Activated T-cell treated with anti-CD3 and anti-CD28 coated beads for 24 hours (primary cell): ENCODE results near the gene DHRS4L2.
"Not testable (repeated sequence)": the region's sequence is repeated elsewhere in the genome, so short reads cannot be mapped to it uniquely, and the experiment has no call there.

ENCODE experiments used
- DNase-seq: peaks from one replicate; pipeline ENCODE4 v3.0.0-alpha.2; 2020; ENCODE audit warnings: low read depth

DHRS4L2 gene

DNA sequence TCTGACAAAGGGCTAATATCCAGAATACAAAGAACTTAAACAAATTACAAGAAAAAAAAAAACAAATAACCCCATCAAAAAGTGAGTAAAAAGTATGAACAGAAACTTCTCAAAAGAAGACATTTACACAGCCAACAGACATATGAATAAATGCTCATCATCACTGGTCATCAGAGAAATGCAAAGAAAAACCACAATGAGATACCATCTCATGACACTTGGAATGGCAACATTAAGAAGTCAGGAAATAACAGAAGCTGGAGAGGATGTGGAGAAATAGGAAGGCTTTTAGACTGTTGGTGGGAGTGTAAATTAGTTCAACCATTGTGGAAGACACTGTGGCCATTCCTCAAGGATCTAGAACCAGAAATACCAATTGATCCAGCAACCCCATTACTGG is 30.2 kb downstream of the DHRS4L2 start:
- not testable (repeated sequence) for DNase-seq

DNA sequence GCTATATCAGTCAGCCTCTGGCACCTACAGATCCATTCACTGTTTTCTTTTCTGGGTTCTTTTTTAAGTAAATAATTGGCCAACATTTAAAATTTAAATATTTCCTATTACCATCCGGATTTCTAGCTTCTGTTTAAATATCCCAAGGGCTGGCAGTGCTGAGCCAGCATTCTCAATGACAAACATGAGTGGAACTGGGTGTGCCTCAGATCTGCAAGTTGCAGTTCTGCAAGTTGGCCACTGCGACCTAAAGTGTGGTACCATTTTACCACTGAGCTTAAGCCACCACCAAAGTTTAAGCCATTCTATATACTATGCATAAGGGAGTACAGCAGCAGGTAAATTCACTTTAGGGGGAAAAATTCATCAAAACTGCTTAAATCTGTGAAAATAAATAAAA is 31.2 kb downstream of the DHRS4L2 start:
- not testable (repeated sequence) for DNase-seq

DNA sequence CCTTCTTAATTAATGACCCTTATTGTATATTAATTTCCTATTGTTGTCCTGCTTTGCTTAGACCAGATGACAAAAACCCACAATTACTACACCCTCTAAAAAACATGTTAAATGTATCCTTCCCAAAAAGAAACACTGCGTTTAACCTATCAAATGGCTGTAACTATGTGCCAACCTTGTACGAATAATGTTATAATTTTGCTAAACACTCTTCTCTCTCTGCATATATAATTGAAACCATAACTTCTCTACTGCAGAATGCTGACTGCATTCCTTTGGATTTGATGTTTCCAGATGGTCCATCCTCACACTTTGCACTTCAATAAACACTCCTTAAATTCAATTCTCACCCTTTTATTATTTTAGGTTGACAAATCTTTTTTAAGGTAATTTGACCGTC is 31.8 kb downstream of the DHRS4L2 start:
- not testable (repeated sequence) for DNase-seq

DNA sequence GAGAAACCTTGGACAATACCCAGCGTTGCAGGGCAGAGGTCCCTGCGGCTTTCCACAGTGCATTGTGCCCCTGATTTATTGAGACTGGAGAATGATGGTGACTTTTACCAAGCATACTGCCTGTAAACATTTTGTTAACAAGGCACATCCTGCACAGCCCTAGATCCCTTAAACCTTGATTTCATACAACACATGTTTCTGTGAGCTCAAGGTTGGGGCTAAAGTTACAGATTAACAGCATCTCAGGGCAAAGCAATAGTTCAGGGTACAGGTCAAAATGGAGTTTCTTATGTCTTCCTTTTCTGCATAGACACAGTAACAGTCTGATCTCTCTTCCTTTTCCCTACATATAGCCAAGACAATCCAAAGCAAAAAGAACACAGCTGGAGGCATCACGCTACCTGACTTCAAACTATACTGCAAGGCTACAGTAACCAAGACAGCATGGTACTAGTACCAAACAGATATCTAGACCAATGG is 36.2 kb downstream of the DHRS4L2 start:
- not testable (repeated sequence) for DNase-seq

DNA sequence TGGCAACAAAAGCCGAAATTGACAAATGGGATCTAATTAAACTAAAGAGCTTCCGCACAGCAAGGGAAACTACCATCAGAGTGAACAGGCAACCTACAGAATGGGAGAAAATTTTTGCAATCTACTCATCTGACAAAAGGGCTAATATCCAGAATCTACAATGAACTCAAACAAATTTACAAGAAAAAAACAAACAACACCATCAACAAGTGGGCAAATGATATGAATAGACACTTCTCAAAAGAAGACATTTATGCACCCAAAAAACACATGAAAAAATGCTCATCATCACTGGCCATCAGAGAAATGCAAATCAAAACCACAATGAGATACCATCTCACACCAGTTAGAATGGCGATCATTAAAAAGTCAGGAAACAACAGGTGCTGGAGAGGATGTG is 41.0 kb downstream of the DHRS4L2 start:
- not testable (repeated sequence) for DNase-seq

DNA sequence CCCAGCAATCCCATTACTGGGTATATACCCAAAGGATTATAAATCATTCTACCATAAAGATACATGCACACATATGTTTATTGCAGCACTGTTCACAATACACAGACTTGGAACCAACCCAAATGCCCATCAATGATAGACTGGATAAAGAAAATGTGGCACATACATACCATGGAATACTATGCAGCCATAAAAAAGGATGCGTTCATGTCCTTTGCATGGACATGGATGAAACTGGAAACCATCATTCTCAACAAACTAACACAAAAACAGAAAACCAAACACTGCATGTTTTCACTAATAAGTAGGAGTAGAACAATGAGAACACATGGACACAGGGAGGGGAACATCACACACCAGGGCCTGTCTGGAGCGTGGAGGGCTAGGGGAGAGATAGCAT is 42.6 kb downstream of the DHRS4L2 start:
- DNase-seq, result not testable (repeated sequence)

DNA sequence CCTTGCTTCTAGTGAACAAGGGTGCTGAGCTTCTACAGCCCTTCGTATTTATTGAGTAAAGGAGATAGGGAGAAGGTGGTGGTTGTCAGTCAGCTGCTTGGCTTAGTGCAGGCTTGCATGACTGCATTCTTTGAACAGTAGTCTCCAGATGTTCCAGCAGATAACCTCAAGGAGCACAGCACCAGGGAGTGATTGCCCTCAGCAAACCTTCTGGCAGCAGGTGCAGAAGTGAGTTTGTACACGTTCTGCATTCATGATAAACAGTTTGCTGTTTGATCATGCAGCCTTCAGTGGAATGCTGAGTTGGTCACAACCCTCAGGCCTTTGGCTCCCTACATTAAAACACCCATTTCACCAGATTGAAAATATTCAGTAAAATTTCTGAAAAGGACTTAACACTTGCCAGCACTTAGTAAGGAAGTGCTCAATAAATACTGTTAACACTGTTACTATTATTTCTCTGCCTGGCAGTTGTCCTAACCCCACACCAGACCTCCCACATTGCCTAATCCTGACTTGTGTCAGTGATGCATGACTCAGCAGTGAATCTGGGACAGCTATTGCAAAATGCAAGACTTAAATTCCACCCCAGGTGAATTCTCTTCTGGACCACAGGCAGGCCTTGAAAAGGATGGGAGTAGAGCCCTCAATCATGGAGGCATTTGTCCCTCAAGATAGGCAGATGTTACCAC is 44.1 kb downstream of the DHRS4L2 start:
- DNase-seq, result no peak

DNA sequence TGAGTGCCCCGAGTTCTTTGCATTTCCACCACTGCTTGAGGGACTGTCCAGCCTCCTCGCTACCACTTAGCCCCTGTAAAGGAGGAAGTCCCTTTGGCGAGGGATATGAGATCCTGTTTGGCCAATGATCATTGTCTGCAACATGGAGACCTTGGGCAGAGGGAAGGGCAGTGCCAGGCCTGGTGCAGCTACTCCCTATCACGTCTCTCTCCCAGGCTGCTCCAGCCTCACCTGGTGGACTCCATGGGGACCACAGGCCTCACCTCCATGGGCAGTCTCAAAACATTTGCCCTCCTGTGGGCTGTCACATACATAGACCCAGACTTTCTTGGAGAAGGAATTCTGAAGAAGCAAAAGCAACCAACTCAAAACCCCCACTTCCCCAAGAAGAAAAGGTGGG is 47.0 kb downstream of the DHRS4L2 start:
- DNase-seq, result not testable (repeated sequence)

DNA sequence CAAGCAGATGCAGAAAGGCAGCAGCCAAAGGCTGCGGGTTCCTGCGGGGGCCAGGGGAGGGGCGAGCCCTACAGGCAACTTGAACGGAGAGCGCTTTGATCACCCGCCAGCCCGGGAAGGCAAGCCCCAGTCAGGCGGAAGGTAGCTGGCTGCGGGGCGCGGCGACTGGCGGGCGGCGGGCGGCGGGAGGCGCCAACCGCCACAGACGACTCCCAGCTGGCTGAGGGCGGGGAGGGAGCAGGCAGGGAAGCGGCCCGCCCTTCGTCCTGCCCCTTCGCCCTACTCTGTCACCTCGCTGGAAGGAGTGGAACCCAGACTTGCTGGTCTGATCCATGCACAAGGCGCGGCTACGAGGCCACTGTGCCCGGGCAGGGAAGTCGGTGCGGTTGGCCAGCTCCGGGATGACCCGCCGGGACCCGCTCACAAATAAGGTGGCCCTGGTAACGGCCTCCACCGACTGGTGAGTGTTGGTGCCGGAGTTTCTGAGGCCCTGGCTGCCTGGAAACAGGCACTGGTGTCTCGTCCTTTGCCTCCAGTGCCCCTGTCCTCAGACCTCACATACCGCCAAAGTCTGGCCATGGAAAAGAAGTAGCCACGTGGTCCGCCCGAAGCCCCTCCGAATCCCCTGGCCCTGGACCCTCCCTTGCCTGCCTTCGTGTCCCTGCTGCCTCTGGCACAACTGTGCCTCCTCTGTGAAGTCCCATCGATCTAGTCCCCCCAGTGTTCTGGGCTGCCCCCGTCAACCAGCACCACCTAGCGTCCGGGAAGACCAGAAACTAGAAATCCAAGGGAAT is 47.6 kb downstream of the DHRS4L2 start:
- peak; percentile 52 for DNase-seq

DNA sequence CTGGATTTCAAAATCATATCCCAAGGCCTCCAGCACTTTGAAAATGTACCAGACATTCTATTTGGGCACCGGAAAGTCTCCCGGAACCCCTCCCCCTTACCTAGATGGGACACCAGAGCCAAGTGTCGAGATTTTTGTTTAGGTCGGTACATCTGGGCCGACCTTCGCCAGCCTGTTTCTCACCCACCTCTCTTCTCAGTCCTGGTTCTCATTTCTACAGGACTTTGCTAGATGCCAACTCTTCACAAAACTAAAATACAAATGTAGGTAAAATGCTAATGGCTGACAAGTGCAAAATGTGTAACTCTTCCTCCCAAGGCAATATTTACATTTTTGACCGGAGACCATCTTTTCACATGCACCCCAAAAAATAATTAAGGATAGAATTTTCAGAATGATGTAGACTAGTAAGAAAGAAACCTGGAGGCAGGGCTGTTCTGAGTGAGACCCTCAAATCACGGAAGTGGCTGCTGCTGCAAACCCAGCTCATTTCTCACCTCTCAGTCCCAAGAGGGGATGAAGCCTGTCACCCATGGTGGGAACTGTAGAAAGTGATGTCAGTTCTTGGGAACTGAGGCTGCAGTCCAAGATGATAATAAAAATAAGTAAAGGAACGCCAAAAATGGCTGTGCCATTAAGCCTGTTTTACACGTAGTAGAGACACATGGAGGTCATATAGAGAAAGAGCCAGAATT is 48.4 kb downstream of the DHRS4L2 start:
- not testable (repeated sequence) for DNase-seq

DNA sequence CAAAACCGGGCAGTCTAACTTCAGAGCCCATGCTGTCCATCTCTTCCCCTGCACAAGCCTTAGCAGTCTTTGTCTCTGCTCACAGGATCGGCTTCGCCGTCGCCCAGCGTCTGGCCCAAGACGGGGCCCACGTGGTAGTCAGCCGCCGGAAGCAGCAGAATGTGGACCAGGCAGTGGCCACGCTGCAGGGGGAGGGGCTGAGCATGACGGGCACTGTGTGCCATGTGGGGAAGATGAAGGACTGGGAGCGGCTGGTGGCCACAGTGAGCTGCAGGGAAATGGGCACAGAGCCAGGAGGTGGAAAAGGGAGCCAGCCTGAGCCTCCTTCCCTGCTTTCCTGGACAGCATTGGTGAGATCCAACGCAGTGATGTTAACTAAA is 48.9 kb downstream of the DHRS4L2 start:
- no peak for DNase-seq

DNA sequence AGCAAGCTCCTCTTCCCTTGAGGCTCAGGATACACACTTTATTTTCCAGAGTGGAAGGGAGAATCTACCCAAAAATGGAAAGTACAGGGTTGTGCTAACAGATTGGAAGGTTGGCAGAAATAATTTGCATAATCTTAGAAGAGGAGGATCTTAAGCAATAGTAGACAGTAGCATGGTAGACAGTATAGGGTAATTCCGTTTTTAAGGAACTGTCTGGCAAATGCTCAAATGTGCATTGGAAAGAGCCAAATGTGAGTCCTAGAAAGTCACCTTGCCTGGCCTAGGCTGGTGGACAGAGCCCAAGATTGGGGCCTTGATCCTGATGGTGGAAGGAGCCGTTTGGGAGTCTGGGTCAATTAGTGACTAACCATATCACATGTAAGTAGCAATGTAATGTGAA is 50.0 kb downstream of the DHRS4L2 start:
- no peak for DNase-seq

DNA sequence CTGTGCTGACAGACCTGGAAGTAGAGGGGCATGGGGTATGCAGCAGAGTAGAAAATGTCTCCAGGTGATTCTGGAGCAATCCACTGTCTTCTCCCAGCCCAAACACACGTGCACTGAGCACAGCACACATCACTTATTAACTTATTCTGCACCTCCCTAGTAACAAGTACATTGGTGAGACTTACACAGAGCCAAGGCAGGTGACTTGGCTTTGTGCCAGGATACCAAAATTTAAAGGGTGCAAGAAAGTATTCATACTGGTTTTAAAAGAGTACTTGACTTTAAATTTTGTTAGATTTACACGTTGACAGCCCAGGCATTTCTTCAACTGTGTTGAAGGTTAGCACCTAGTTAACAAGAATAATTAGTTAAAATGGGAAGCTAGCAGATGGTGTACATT is 52.0 kb downstream of the DHRS4L2 start:
- no peak for DNase-seq

DNA sequence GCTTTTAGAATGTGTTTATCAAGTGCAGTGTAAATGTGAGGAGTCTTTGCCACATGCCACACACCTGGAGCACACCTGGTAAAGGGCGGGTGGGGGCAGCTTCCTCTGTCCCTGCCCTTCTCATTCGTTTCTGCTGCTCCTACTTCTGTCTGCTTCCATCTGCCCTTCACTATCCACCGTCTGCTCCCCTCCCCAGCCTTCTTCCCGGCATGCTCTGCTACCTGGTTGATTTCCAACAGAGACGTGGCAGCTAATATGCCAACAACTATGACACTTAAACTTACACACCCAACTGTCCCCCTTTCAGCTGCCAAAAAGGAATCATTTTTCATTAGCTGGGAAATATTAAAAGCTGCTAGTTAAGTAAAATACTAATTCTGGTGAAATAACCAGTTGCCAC is 54.0 kb downstream of the DHRS4L2 start:
- no peak for DNase-seq

DNA sequence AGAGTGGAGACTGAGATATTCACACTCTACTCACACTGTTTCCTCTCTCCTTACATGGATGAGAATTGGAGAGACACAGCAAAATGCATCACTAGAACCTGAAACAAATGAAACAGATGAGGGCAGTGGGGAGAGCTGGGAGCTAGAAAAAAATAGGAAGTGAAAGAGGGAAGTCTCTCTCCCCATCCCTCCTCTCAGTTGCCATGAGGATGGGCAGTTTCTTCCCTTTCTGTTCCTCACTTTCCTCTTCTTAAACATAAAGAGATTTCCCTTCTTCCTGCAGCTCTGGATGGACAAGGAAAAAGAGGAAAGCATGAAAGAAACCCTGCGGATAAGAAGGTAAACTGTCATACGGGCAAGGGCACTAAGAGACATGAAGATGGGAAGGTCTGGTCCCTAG is 60.3 kb downstream of the DHRS4L2 start:
- not testable (repeated sequence) for DNase-seq

DNA sequence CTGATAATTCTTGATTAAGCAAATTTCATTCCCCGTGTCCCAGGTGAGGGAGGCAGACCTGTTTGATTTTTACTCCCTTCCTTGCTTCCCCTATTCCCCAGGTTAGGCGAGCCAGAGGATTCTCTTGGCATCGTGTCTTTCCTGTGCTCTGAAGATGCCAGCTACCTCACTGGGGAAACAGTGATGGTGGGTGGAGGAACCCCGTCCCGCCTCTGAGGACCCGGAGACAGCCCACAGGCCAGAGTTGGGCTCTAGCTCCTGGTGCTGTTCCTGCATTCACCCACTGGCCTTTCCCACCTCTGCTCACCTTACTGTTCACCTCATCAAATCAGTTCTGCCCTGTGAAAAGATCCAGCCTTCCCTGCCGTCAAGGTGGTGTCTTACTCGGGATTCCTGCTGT is 62.0 kb downstream of the DHRS4L2 start:
- not testable (repeated sequence) for DNase-seq

DNA sequence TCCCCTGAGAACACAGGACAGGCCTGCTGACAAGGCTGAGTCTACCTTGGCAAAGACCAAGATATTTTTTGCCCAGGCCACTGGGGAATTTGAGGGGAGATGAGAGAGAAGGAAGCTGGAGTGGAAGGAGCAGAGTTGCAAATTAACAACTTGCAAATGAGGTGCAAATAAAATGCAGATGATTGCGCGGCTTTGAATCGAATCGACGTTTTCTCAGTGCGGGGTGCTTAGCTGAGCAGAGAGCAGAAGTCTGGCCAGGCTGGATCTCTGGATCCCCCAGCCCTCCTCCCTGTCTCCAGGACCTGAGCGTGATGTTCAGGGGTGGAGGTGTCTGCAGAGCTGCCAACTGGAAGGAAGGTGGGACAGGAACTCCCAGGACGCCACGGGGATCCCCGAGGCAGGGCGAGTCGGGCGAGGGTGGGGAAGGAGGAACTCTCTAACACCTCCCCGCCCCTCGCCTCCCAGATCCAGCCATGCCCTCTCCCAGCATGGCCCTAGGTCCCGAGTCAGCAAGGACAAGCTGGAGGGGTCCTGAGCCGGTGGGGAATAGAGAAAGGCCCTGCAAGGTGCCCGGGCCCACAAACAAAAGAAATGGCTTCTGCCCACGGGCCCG is 62.6 kb downstream of the DHRS4L2 start:
- no peak for DNase-seq

DNA sequence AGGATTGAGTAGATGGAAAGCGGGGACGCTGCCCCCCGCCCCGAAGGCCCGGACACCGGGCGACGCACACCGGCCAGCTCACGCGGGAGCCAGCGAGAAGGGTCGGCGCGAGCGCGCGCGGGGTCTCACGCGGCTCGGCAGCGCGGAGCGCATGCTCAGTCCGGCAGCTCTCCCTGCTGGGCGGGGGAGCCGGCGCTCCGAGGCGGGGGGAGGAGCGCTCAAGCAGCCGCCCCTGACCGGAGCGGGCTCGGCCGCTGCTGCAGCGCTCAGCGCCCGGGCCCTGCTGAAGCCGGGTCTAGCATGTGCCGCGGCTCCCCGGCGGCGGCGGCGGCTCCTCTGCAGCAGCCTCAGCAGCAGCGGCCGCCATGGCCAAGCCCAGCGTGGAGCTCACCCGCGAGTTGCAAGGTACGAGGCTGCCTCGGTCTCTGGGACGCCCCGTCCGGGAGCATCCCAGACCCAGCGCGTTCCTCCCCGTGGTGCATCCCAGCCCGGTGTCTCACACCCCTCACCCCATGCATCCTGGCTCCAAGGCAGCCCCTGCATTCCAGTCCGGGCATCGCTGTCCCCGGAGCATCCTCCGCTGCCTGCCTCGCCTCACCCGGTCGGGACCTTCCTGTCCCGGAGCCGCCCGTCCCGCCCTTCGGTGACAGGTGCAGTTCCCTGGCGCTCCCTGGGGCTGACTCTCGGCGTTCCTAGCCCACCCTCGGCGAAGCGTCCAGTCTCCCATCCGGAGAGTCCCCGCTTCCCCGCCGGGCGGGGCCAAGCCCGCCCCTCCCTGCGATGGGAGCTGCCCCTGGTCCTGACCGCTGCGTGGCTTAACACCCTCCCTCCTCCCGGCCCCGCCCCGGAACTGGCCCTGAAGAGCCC is 63.3 kb downstream of the DHRS4L2 start, which contains the start of gene CARMIL3:
Gene CARMIL3 (plus strand): TSS at position 221 of the 867 bp plus-strand sequence. CDS start 145 bp downstream, at position 366.
- peak; percentile 55 for DNase-seq

DNA sequence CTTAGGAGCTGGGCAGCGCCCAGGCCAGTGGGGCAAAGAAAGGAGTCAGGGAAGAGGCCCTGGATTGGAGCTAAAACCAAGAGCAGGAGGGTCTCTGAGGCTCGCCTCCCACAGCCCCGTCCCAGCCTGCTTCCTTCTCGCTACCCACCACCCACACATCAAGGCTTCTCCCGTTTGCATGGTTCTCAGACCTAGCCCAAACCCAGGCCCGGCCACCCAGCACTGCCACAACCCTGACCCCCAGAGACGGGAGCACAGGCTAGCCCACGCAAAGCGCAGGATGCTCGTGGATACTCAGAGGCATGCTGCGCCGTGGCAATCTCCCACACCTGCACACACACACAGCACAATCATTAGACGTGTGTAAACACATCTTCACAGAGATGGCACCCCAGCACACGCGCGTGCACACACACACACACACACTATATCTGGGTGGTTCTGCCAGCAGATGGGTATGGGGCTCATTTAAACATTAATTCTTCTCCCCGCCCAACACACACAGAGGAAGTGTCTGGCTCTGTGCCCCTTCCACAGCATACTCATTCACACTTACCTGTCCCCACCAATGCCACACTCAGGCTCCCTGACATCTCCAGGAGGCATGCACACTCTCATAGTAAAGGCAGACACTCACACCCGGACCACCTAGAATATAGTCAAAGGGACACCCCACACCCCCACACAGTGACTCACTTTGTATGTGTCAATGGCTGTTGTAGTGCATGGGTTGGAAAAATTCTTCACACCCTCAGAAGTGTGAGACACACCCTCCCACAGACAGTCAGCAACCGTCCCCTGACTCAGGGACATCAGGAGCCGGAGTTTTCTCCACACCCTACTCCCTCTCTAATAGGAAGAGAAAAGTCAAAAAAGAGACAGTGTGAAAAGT is 64.2 kb downstream of the DHRS4L2 start:
- peak; percentile 60 for DNase-seq
